Stimulated activated CD4-positive, alpha-beta T cell treated with anti-CD3 and anti-CD28 coated beads, TNF-alpha, amount 100 ng/mL, for 24 hours (primary cell): ENCODE data around the gene RANBP1.
"Not testable (repeated sequence)": the region's sequence is repeated elsewhere in the genome, so short reads cannot be mapped to it uniquely, and the experiment has no call there.

ENCODE experiments used
- DNase-seq, 3 experiments: peaks; one replicate each; pipeline ENCODE4 v3.0.0-alpha.2; 2020; ENCODE audit warnings: low read depth in 3 of 3

RANBP1 gene

GRCh38 chr22:20115691-20116375, at the start of gene RANBP1:
RANBP1 (plus strand) TSS chr22:20116104; CDS start chr22:20116185, 81 bp downstream.
- no peak for DNase-seq

- DNase-seq = no peak
These were observed 49.1 kb upstream of the RANBP1 start for GRCh38 chr22:20066617-20067383.

GRCh38 chr22:20067384-20067682, 48.6 kb upstream of the RANBP1 start:
- DNase-seq = not testable (repeated sequence)

- no peak for DNase-seq
These were observed 47.3 kb upstream of the RANBP1 start for GRCh38 chr22:20068640-20069039.

- DNase-seq = no peak
These were observed 46.4 kb upstream of the RANBP1 start for GRCh38 chr22:20069331-20070042.

- DNase-seq = no peak
These were observed 44.4 kb upstream of the RANBP1 start for GRCh38 chr22:20071524-20071972.

- no peak for DNase-seq
These were observed 39.2 kb upstream of the RANBP1 start for GRCh38 chr22:20076627-20077172.

- peak; percentile 31 to 65 (median 52) for DNase-seq
These were observed 36.0 kb upstream of the RANBP1 start, which contains the start of gene DGCR8 for GRCh38 chr22:20079745-20080444. DGCR8 (plus strand) TSS chr22:20080241; CDS start chr22:20085964, 5,723 bp downstream.

- peak in 2 of 3 experiments; percentile 45 to 69 for DNase-seq
These were observed 35.5 kb upstream of the RANBP1 start for GRCh38 chr22:20080445-20080775.

GRCh38 chr22:20080776-20081654, 34.9 kb upstream of the RANBP1 start:
- DNase-seq = no peak

GRCh38 chr22:20083157-20083890, 32.6 kb upstream of the RANBP1 start:
- DNase-seq = no peak

- DNase-seq = no peak
These were observed 31.9 kb upstream of the RANBP1 start for GRCh38 chr22:20083891-20084546.

- DNase-seq = no peak
These were observed 31.1 kb upstream of the RANBP1 start for GRCh38 chr22:20084547-20085413.

GRCh38 chr22:20085651-20086050, 30.3 kb upstream of the RANBP1 start:
- no peak for DNase-seq

- DNase-seq = no peak
These were observed 29.8 kb upstream of the RANBP1 start for GRCh38 chr22:20086101-20086599.

GRCh38 chr22:20086763-20087162, 29.1 kb upstream of the RANBP1 start:
- no peak for DNase-seq

GRCh38 chr22:20087319-20088262, 28.3 kb upstream of the RANBP1 start:
- no peak for DNase-seq
